ENCODE measurements around the gene LHPP. TPM values are rescaled to one million over a fixed set of nuclear protein-coding genes. Genes with fewer than 3 reads are reported as not detected.
"Not testable (repeated sequence)": the region's sequence is repeated elsewhere in the genome, so short reads cannot be mapped to it uniquely, and the experiment has no call there.

Gene LHPP
- total RNA-seq, 1 donor from 2014 or later = 18.8 TPM

- H3K9me3 Mint-ChIP-seq (ENCODE audit: unreplicated experiment) = peaks cover 5% of the 10 kb centered on the region
Measured at GRCh38 chr10:124577651-124578050, 116.0 kb downstream of the LHPP start.

GRCh38 chr10:124578231-124579010 lies 116.8 kb downstream of the LHPP start:
- TF ChIP-seq CTCF (IDR thresholded peaks at IDR 0.05) = no peak
- H3K9me3 Mint-ChIP-seq (ENCODE audit: unreplicated experiment) = peaks cover 5% of the 10 kb centered on the region
- no peak for DNase-seq (ENCODE audit: extremely low spot score, unreplicated experiment)
- no peaks in the 10 kb centered on the region for H3K4me1 Mint-ChIP-seq (ENCODE audit: unreplicated experiment)
- H3K27me3 Mint-ChIP-seq (ENCODE audit: unreplicated experiment) = peaks cover 11% of the 10 kb centered on the region
- no peak overlapping the region for H3K4me3 Mint-ChIP-seq (ENCODE audit: unreplicated experiment)
- H3K36me3 Mint-ChIP-seq (ENCODE audit: unreplicated experiment) = no peaks in the 10 kb centered on the region
- H3K27ac Mint-ChIP-seq (ENCODE audit: unreplicated experiment) = no peak overlapping the region

More at GRCh38 chr10:124577651-124578050, 116.0 kb downstream of the LHPP start:
- Mint-ChIP-seq H3K27me3 (ENCODE audit: unreplicated experiment) (peaks cover 7% of the 10 kb centered on the region), H3K4me3 (ENCODE audit: unreplicated experiment) (no peak overlapping the region), H3K4me1 (ENCODE audit: unreplicated experiment) (no peaks in the 10 kb centered on the region), H3K27ac (ENCODE audit: unreplicated experiment) (no peak overlapping the region), H3K36me3 (ENCODE audit: unreplicated experiment) (no peaks in the 10 kb centered on the region)
- TF ChIP-seq CTCF (IDR thresholded peaks at IDR 0.05) = no peak
- DNase-seq (ENCODE audit: extremely low spot score, unreplicated experiment) = no peak

DNA sequence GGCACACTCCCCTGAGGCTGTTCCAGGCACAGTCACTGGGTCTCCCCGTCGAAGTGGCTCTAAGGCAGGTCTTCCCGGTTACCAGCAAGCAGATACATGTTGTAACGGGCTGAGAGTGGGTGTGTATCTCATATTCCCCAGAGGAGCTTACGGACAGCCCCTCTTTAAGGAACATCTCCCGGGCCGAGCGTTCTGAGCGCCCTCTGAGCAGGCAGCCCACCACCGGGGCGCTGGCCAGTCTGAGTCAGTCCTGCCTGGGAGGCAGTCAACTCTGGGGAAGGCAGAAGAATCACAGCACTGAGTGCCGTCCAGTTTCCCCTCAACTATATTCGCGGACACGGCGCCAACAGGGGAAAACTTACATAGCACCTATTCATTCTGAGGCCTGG lies 117.4 kb downstream of the LHPP start:
- DNase-seq (ENCODE audit: extremely low spot score, unreplicated experiment) = no peak
- peaks cover 11% of the 10 kb centered on the region for H3K27me3 Mint-ChIP-seq (ENCODE audit: unreplicated experiment)
- H3K4me3 Mint-ChIP-seq (ENCODE audit: unreplicated experiment) = no peak overlapping the region
- H3K9me3 Mint-ChIP-seq (ENCODE audit: unreplicated experiment) = peaks cover 5% of the 10 kb centered on the region
- H3K27ac Mint-ChIP-seq (ENCODE audit: unreplicated experiment) = no peak overlapping the region
- H3K36me3 Mint-ChIP-seq (ENCODE audit: unreplicated experiment) = no peaks in the 10 kb centered on the region
- no peaks in the 10 kb centered on the region for H3K4me1 Mint-ChIP-seq (ENCODE audit: unreplicated experiment)
- no peak for TF ChIP-seq CTCF (IDR thresholded peaks at IDR 0.05)

GRCh38 chr10:124586142-124586541 lies 124.5 kb downstream of the LHPP start:
- Mint-ChIP-seq H3K27me3 (ENCODE audit: unreplicated experiment) (peaks cover 6% of the 10 kb centered on the region), H3K36me3 (ENCODE audit: unreplicated experiment) (no peaks in the 10 kb centered on the region), H3K4me3 (ENCODE audit: unreplicated experiment) (no peak overlapping the region), H3K9me3 (ENCODE audit: unreplicated experiment) (peaks cover under 1% of the 10 kb centered on the region), H3K4me1 (ENCODE audit: unreplicated experiment) (no peaks in the 10 kb centered on the region), H3K27ac (ENCODE audit: unreplicated experiment) (no peak overlapping the region)
- TF ChIP-seq CTCF (IDR thresholded peaks at IDR 0.05) = no peak
- DNase-seq (ENCODE audit: extremely low spot score, unreplicated experiment) = no peak

GRCh38 chr10:124587811-124588211 lies 126.2 kb downstream of the LHPP start:
- Mint-ChIP-seq H3K27ac (ENCODE audit: unreplicated experiment) (no peak overlapping the region), H3K9me3 (ENCODE audit: unreplicated experiment) (peaks cover 4% of the 10 kb centered on the region), H3K4me3 (ENCODE audit: unreplicated experiment) (no peak overlapping the region), H3K4me1 (ENCODE audit: unreplicated experiment) (no peaks in the 10 kb centered on the region), H3K36me3 (ENCODE audit: unreplicated experiment) (peaks cover 2% of the 10 kb centered on the region), H3K27me3 (ENCODE audit: unreplicated experiment) (peaks cover 5% of the 10 kb centered on the region)
- DNase-seq (ENCODE audit: extremely low spot score, unreplicated experiment) = no peak
- no peak for TF ChIP-seq CTCF (IDR thresholded peaks at IDR 0.05)

DNA sequence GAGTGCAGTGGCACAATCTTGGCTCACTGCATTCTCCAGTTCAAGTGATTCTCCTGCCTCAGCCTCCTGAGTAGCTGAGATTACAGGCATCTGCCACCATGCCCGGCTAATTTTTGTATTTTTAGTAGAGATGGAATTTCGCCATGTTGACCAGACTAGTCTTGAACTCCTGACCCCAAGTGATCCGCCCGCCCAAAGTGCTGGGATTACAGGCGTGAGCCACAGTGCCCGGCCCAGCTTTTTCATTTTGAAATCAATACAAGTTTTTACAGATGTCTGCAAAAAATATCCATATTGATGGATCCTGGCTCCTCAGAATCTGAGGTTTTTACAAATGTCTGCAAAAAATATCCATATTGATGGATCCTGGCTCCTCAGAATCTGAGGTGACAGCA lies 126.7 kb downstream of the LHPP start:
- not testable (repeated sequence) for H3K27ac Mint-ChIP-seq (ENCODE audit: unreplicated experiment); H3K4me3 Mint-ChIP-seq (ENCODE audit: unreplicated experiment); H3K9me3 Mint-ChIP-seq (ENCODE audit: unreplicated experiment); DNase-seq (ENCODE audit: extremely low spot score, unreplicated experiment); H3K36me3 Mint-ChIP-seq (ENCODE audit: unreplicated experiment); H3K27me3 Mint-ChIP-seq (ENCODE audit: unreplicated experiment); H3K4me1 Mint-ChIP-seq (ENCODE audit: unreplicated experiment)

Measured in osteocyte (in vitro differentiated cells).